ENCODE data around the gene KRTAP12-1.

The KRTAP12-1 gene

GRCh38 chr21:44702973-44703730, 21.2 kb upstream of the KRTAP12-1 start:
- no peak for ATAC-seq
- TF ChIP-seq ISL1 (CRISPR knock-in tag; IDR thresholded peaks at IDR 0.05): no peak
- TF ChIP-seq CREB5 (CRISPR knock-in tag; IDR thresholded peaks at IDR 0.05; ENCODE audit: low read depth): no peak
- TF ChIP-seq ZNF70 (CRISPR knock-in tag; IDR thresholded peaks at IDR 0.05): no peak
- TF ChIP-seq ARNTL (CRISPR knock-in tag; IDR thresholded peaks at IDR 0.05; ENCODE audit: borderline replicate concordance, low read depth): no peak
- no peak for TF ChIP-seq TSHZ2 (CRISPR knock-in tag; IDR thresholded peaks at IDR 0.05)
- no peak for TF ChIP-seq ZNF565 (CRISPR knock-in tag; conservative IDR thresholded peaks at IDR 0.05; ENCODE audit: low read depth)
- no peak for TF ChIP-seq ZC3H10 (CRISPR knock-in tag; IDR thresholded peaks at IDR 0.05)
- no peak for TF ChIP-seq SNAI2 (CRISPR knock-in tag; IDR thresholded peaks at IDR 0.05)
- TF ChIP-seq CSDC2 (CRISPR knock-in tag; IDR thresholded peaks at IDR 0.05): no peak
- TF ChIP-seq ZFP30 (CRISPR knock-in tag; IDR thresholded peaks at IDR 0.05): no peak

GRCh38 chr21:44702111-44702972, 20.4 kb upstream of the KRTAP12-1 start:
- no peak for ATAC-seq
- TF ChIP-seq CSRNP3 (CRISPR knock-in tag; IDR thresholded peaks at IDR 0.05): no peak
- no peak for TF ChIP-seq ZNF8 (CRISPR knock-in tag; IDR thresholded peaks at IDR 0.05)
- TF ChIP-seq SNAI2 (CRISPR knock-in tag; IDR thresholded peaks at IDR 0.05): no peak
- TF ChIP-seq ESRRG (CRISPR knock-in tag; IDR thresholded peaks at IDR 0.05): no peak
- no peak for TF ChIP-seq BACH2 (CRISPR knock-in tag; IDR thresholded peaks at IDR 0.05; ENCODE audit: borderline replicate concordance)
- TF ChIP-seq TCF4 (CRISPR knock-in tag; IDR thresholded peaks at IDR 0.05; ENCODE audit: borderline replicate concordance): no peak
- no peak for TF ChIP-seq PPARA (CRISPR knock-in tag; IDR thresholded peaks at IDR 0.05; ENCODE audit: borderline replicate concordance)
- no peak for TF ChIP-seq TSHZ2 (CRISPR knock-in tag; IDR thresholded peaks at IDR 0.05)
- TF ChIP-seq ZFP3 (CRISPR knock-in tag; IDR thresholded peaks at IDR 0.05): no peak
- TF ChIP-seq CREB5 (CRISPR knock-in tag; IDR thresholded peaks at IDR 0.05; ENCODE audit: low read depth): no peak
- no peak for TF ChIP-seq GLIS3 (CRISPR knock-in tag; IDR thresholded peaks at IDR 0.05)
- no peak for TF ChIP-seq ZC3H10 (CRISPR knock-in tag; IDR thresholded peaks at IDR 0.05)
- TF ChIP-seq ZNF565 (CRISPR knock-in tag; conservative IDR thresholded peaks at IDR 0.05; ENCODE audit: low read depth): no peak
- no peak for TF ChIP-seq POU6F1 (CRISPR knock-in tag; IDR thresholded peaks at IDR 0.05; ENCODE audit: borderline replicate concordance, low read depth)
- no peak for TF ChIP-seq ARNTL (CRISPR knock-in tag; IDR thresholded peaks at IDR 0.05; ENCODE audit: borderline replicate concordance, low read depth)
- no peak for TF ChIP-seq OSR1 (CRISPR knock-in tag; IDR thresholded peaks at IDR 0.05)
- TF ChIP-seq CSDC2 (CRISPR knock-in tag; IDR thresholded peaks at IDR 0.05): no peak
- TF ChIP-seq ZFP30 (CRISPR knock-in tag; IDR thresholded peaks at IDR 0.05): no peak
- TF ChIP-seq RARB (CRISPR knock-in tag; IDR thresholded peaks at IDR 0.05): no peak
- TF ChIP-seq PATZ1 (CRISPR knock-in tag; IDR thresholded peaks at IDR 0.05; ENCODE audit: borderline replicate concordance): no peak

All from SK-N-SH treated with all-trans-retinoic acid at 6 μM for 48 hours (cell line).